ENCODE results near the gene ARHGAP30. TPM values are rescaled to one million over a fixed set of nuclear protein-coding genes. Genes with fewer than 3 reads are reported as not detected.

Gene ARHGAP30
- polyA plus RNA-seq, 4 donors = 2.2 to 3.8 (median 2.3) TPM

GRCh38 chr1:161091796-161092507, 22.3 kb upstream of the ARHGAP30 start:
- DNase-seq (ENCODE audit: low read depth in 4 of 4, low spot score in 3 of 4) = no peak

- no peak for DNase-seq (ENCODE audit: low read depth in 4 of 4, low spot score in 3 of 4)
These were observed 21.4 kb upstream of the ARHGAP30 start for GRCh38 chr1:161091093-161091492.

DNA sequence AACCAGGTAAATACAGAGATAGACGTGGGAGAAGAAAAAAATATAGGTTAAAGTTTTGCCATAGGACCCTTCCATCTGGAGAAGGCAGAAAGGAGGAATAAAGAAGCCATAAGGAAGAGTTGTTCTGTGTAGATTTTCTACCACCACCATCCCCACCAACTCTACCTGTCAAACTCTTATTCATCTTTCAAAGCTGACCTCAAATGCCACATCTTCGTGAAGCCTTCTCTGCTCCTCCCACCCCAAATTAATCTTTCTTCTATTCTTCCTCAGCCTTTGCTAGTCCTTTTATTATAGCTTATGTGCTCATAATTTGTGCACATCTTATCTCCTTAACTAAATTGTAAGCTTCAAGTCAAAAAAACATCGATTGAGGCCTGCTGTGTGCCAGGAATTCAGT, 20.9 kb upstream of the ARHGAP30 start:
- DNase-seq (ENCODE audit: low read depth in 4 of 4, low spot score in 3 of 4) = no peak

GRCh38 chr1:161089938-161090337, 20.2 kb upstream of the ARHGAP30 start:
- no peak for DNase-seq (ENCODE audit: low read depth in 4 of 4, low spot score in 3 of 4)

DNA sequence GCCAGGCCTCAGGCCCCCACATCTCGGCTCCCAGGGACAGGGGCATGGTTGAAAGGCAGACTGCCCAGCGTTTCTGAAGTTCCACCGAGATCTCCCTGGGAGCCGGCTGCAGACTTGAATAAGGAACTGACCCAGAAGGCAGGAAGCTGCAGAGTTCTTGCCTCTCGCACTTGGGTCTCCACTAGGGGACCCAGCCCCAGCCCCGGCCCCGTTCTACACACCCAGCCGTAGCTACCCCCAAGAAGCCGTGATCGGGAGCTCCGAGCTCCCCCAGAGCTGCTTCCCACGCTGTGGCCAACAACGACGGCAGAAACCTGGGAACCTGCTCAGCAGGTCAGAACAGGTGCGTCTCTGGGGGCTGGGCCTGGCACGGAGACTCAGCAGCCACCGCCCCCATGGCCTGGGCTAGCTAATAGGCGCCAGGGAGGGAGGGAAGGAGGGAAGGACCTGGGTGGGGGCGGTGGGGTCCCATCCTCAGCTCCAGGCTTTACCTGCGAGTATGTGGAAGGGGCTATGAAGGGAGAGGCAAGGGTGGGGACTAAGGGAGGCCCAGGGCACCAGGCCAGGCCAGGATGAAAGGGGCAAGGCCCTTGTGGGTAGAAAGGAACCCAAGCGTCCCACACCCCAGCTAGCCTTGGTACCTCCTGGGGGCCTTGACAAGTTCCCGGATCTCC, 19.7 kb upstream of the ARHGAP30 start, which contains the start of gene NECTIN4:
NECTIN4 (minus strand) TSS at position 308 of the 674 bp plus-strand sequence; CDS start at position 46, 262 bp downstream.
- no peak for DNase-seq (ENCODE audit: low read depth in 4 of 4, low spot score in 3 of 4)

- no peak for DNase-seq (ENCODE audit: low read depth in 4 of 4, low spot score in 3 of 4)
These were observed 19.0 kb upstream of the ARHGAP30 start for GRCh38 chr1:161088587-161089110.

GRCh38 chr1:161086457-161086856, 16.8 kb upstream of the ARHGAP30 start:
- DNase-seq (ENCODE audit: low read depth in 4 of 4, low spot score in 3 of 4) = no peak

GRCh38 chr1:161085165-161085564, 15.5 kb upstream of the ARHGAP30 start:
- DNase-seq (ENCODE audit: low read depth in 4 of 4, low spot score in 3 of 4) = no peak

DNA sequence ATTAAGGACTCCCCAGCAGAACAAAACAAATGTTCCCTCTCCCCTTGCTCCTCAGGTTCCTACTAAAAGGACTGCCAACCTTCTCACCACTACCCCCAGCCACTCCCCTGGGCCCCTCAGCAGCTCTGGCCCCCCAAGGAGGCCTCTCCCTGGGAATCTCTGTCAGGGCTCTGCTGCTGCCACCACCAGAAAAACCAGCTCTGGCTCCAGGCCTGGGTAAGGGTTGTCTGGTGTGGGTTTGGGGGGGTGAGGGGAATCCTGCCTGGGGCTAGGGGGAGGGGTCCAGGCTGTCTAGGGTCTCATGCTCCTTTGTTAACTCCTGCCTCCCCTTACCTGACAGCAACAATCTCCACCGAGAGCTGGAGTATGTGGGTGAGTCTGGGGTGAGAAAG, 14.9 kb upstream of the ARHGAP30 start:
- DNase-seq (ENCODE audit: low read depth in 4 of 4, low spot score in 3 of 4) = no peak

GRCh38 chr1:161083748-161084596, 14.3 kb upstream of the ARHGAP30 start:
- no peak for DNase-seq (ENCODE audit: low read depth in 4 of 4, low spot score in 3 of 4)

GRCh38 chr1:161082996-161083747, 13.5 kb upstream of the ARHGAP30 start:
- DNase-seq (ENCODE audit: low read depth in 4 of 4, low spot score in 3 of 4) = no peak

DNA sequence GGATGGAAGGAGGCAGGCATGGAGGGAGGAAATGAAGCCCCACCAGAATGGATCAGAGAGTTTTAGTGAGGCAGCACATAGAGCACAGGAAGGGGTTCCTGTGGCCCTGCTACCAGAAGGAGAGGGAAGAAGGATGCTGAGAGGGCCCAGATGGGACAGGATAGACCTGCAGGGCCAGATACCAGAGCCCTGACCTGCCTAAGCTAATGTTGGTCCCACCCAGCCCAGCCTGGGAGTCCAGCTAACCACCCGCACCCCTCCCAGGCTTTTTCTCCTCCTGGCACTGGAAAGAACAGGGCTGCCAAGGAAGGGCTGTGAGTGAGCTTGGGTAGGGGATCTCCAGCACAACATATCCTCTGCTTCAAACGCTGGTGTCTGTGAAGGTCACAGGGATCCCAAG, 12.8 kb upstream of the ARHGAP30 start:
- DNase-seq (ENCODE audit: low read depth in 4 of 4, low spot score in 3 of 4) = no peak

GRCh38 chr1:161081519-161081918, 11.8 kb upstream of the ARHGAP30 start:
- DNase-seq (ENCODE audit: low read depth in 4 of 4, low spot score in 3 of 4) = no peak

GRCh38 chr1:161080441-161081405, 11.0 kb upstream of the ARHGAP30 start:
- DNase-seq (ENCODE audit: low read depth in 4 of 4, low spot score in 3 of 4) = no peak

DNA sequence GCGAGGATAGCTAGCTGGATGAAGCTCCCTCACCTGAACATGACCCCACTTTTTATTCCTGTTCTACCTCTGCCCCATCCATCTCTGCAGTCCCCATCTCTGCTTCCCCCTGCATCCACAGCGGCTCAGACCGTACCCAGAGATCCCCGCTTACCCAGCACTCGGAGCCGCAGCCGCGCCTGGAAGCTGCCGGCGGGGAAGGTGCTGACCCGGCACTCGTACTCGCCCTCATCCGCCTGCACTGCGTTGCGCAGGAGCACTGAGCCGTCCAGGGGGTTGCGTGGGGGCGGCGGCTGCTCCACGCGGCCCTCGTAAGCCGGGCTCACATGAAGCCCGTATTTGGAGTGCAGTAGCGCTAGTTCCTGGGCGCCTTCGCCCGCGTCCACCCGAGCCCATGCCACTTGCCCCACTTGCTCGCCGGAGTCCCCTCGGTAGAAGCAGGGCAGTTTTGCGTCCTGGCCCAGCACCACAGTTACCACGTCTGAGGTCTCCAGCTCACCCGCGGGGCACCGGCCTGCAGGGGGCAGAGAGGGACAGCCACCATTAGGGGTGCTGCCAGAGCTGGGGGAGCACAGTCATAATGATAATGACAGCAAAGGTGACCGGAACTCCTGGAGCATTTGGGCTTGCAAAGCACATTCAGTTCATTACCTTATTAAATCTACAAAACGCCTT, 9.9 kb upstream of the ARHGAP30 start:
- no peak for DNase-seq (ENCODE audit: low read depth in 4 of 4, low spot score in 3 of 4)

DNA sequence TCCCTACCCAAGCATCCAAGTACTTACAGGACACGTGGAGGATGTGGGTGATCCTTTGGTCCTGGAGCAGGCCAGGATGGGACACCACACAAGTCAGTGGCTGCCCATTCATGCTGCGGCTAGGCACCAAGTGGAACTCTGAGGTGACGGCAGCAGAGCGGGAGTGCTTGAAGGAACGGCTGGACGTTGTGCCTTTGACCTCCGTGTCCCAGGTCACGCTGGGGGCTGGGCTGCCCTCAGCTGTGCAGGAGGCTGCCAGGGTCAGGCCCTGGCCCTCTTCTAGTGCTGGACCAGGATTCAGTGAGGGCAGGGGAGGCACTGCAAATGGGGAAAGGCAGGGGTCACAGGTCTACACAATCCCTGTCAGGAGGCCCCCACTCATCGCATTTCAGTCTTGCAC, 7.7 kb upstream of the ARHGAP30 start:
- no peak for DNase-seq (ENCODE audit: low read depth in 4 of 4, low spot score in 3 of 4)

GRCh38 chr1:161076410-161076809, 6.7 kb upstream of the ARHGAP30 start:
- no peak for DNase-seq (ENCODE audit: low read depth in 4 of 4, low spot score in 3 of 4)

GRCh38 chr1:161074676-161075368, 5.1 kb upstream of the ARHGAP30 start:
- DNase-seq (ENCODE audit: low read depth in 4 of 4, low spot score in 3 of 4) = no peak
